MM.1S (cell line): ENCODE data around the gene SLC28A1.

ENCODE experiments used
- CTCF ChIP-seq: fragments of 300-600 bp; sonication (generic); IDR thresholded peaks from 2 replicates; pipeline ENCODE4 v1.5.1; 2016; ENCODE audit warnings: antibody characterized with exemption, low read length, mixed read lengths
- EZH2 ChIP-seq: fragments of 300-600 bp; sonication (generic); optimal IDR thresholded peaks from 2 replicates; pipeline ENCODE3; 2017; ENCODE audit warnings: low read depth, mild to moderate bottlenecking, antibody characterized with exemption, low read length, mixed read lengths

DNA sequence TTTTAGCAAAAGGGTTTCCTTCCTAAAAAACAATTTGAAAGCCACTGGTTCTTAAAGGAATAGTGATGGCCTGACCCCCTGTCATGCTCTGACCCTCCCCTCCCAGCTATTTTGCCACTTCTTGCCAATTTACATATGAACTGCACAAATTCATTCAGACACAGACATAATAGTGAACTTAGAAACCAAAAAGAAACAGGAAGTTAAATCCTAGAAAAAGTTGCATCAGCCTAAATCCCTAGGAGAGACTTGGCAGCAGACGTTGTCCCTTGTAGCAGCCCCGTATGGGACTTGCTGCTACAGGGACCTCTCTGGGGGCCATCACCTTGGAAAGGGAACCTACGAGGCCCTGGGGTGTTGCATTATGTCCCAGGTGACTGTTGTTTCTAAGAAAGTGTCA lies 82.9 kb downstream of the SLC28A1 start:
- TF ChIP-seq EZH2 (no peak), CTCF (no peak)
